ENCODE data around the gene FERMT3. TPM values are rescaled to one million over a fixed set of nuclear protein-coding genes. Genes with fewer than 3 reads are reported as not detected.

Gene FERMT3
- total and polyA plus RNA-seq, 2 of the 8 experiments (the other 6 are each of a cell fraction or from before 2014, with no cell fraction given), result 1.4 to 3.7 TPM

DNA sequence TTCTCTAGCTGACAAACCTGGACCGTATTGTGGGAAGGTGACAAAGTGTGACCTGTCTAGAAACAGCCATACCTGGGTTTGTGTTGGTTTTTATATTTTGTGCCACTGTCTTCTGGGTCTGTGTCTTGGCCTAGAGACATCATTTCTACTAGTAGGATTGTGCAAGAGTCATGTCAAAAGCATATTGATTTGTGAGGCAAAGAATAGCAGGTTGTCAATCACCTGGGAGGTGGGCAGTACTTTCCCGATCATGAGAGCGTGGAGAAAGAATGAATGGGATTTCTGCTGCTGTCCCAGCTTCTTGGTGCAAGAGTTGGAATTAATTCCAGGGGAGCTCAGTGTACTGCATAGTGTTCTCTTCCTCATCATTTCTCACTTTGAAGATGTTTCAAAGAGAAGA is 5.0 kb upstream of the FERMT3 start:
- FAIRE-seq (no peak), DNase-seq (ENCODE audit: low read depth in 1 of 2, low spot score in 2 of 2) (no peak)
- H2BK120ac ChIP-seq (replicated peaks; ENCODE audit: low read depth, low read length), result no peak overlapping the region
- H3K9ac ChIP-seq (replicated peaks in 1 of 4; ENCODE audit: extremely low read depth in 1 of 4, low read depth in 3 of 4, low read length in 3 of 4), result no peak overlapping the region
- 90% methylated on average over 3 of the region's 3 CpGs; no CpG with 5 or more reads in 1 of the 2 experiments for WGBS, 2 experiments (ENCODE audit: extremely low coverage in 1 of 2, insufficient coverage in 1 of 2, insufficient read length in 1 of 2, insufficient replicate concordance in 2 of 2, low coverage in 1 of 2, low lambda C conversion rate in 2 of 2, missing lambda C conversion rate in 1 of 2)
- ChIA-PET CTCF (ENCODE audit: partially characterized antibody) (interaction anchor here (0.9 to 1.3 kb wide), 2 partner anchors 11 to 103 kb away, joined by 3 read pairs; no protein-coding TSS in a partner anchor), POLR2A (ENCODE audit: partially characterized antibody) (interaction anchor here (1.0 to 18.4 kb wide), 5 partner anchors 9 to 68 kb away, joined by 3 to 253 read pairs (median 11); partner anchors contain the start of genes NUDT22, STIP1 and TRPT1)
- no peaks in the 10 kb centered on the region for H3K4me1 ChIP-seq (replicated peaks in 1 of 4; ENCODE audit: control insufficient read depth in 3 of 4, insufficient read depth in 4 of 4, low read length in 3 of 4)
- H4K91ac ChIP-seq (replicated peaks; ENCODE audit: insufficient read length, low read length), result no peak overlapping the region
- H2BK12ac ChIP-seq (ENCODE audit: low read depth, low read length), result no peak overlapping the region
- no peak overlapping the region for H3K4me3 ChIP-seq (ENCODE audit: extremely low read depth in 1 of 4, insufficient read depth in 2 of 4, low read depth in 3 of 4, low read length in 4 of 4)
- no peak overlapping the region for H2AK5ac ChIP-seq (ENCODE audit: low read depth, low read length)
- H3K4me2 ChIP-seq (ENCODE audit: insufficient read depth in 1 of 2, low read depth in 2 of 2, low read length in 2 of 2), result no peak overlapping the region
- H3K79me2 ChIP-seq (ENCODE audit: control insufficient read depth in 1 of 2, insufficient read depth in 2 of 2, low read length in 2 of 2), result no peaks in the 10 kb centered on the region; a peak in 1 of 4 replicates
- no peak overlapping the region for H3K27ac ChIP-seq (ENCODE audit: low read depth, low read length)
- no peak overlapping the region for H2BK20ac ChIP-seq (ENCODE audit: low read length)
- no peak overlapping the region for H4K8ac ChIP-seq (ENCODE audit: extremely low read depth, insufficient read depth, low read length)
- H3K23ac ChIP-seq (ENCODE audit: insufficient read length), result no peak overlapping the region
- no peak overlapping the region for H3K18ac ChIP-seq (ENCODE audit: extremely low read depth, low read length)
- no peak overlapping the region for H3K4ac ChIP-seq (replicated peaks; ENCODE audit: insufficient read length, low read depth, low read length)
- TF ChIP-seq NRF1 (IDR thresholded peaks at IDR 0.05; ENCODE audit: low read depth, low read length), result no peak
- TF ChIP-seq RAD21 (IDR thresholded peaks at IDR 0.05 in 1 of 2, conservative IDR thresholded peaks at IDR 0.05 in 1 of 2; ENCODE audit: low read depth in 2 of 2, low read length in 2 of 2), result no peak
- TF ChIP-seq TAF7 (optimal IDR thresholded peaks at IDR 0.05; ENCODE audit: borderline replicate concordance, low read depth, low read length), result no peak
- TF ChIP-seq CEBPB (IDR thresholded peaks at IDR 0.05; ENCODE audit: low read depth, low read length), result no peak
- no peak for TF ChIP-seq POLR2A (IDR thresholded peaks at IDR 0.05; ENCODE audit: control extremely low read depth in 1 of 2, low read depth in 2 of 2, low read length in 2 of 2)
- TF ChIP-seq POLR2AphosphoS5 (IDR thresholded peaks at IDR 0.05; ENCODE audit: low read depth, low read length), result no peak
- no peak for TF ChIP-seq MAFK (IDR thresholded peaks at IDR 0.05; ENCODE audit: low read depth, low read length)
- TF ChIP-seq, protein P1, sequence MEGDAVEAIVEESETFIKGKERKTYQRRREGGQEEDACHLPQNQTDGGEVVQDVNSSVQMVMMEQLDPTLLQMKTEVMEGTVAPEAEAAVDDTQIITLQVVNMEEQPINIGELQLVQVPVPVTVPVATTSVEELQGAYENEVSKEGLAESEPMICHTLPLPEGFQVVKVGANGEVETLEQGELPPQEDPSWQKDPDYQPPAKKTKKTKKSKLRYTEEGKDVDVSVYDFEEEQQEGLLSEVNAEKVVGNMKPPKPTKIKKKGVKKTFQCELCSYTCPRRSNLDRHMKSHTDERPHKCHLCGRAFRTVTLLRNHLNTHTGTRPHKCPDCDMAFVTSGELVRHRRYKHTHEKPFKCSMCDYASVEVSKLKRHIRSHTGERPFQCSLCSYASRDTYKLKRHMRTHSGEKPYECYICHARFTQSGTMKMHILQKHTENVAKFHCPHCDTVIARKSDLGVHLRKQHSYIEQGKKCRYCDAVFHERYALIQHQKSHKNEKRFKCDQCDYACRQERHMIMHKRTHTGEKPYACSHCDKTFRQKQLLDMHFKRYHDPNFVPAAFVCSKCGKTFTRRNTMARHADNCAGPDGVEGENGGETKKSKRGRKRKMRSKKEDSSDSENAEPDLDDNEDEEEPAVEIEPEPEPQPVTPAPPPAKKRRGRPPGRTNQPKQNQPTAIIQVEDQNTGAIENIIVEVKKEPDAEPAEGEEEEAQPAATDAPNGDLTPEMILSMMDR (IDR thresholded peaks at IDR 0.05; ENCODE audit: control extremely low read depth in 1 of 3, insufficient read depth in 1 of 3, low read depth in 1 of 3, low read length in 3 of 3), result no peak
- no peak for TF ChIP-seq BCL11A (IDR thresholded peaks at IDR 0.05; ENCODE audit: low read depth in 2 of 2, low read length in 2 of 2)
- H4K5ac ChIP-seq (ENCODE audit: insufficient read length, low read depth, low read length), result no peak overlapping the region
- no peaks in the 10 kb centered on the region; the same call in 1 of the 2 replicates for H3K23me2 ChIP-seq (ENCODE audit: low read depth, low read length)
- H2BK5ac ChIP-seq (ENCODE audit: low read depth, low read length), result no peak overlapping the region
- no peaks in the 10 kb centered on the region; a peak in 1 of 7 replicates for H3K27me3 ChIP-seq (replicated peaks in 1 of 4; ENCODE audit: control insufficient read depth in 3 of 4, extremely low read depth in 1 of 4, insufficient read depth in 3 of 4, low read length in 3 of 4)
- H4K20me1 ChIP-seq (replicated peaks in 1 of 2; ENCODE audit: control insufficient read depth in 1 of 2, insufficient read depth in 2 of 2, low read length in 2 of 2), result peaks cover 5 to 19% of the 10 kb centered on the region in 2 experiments
- no peaks in the 10 kb centered on the region for H3K9me3 ChIP-seq (ENCODE audit: insufficient read depth in 2 of 2, low read depth in 1 of 2, low read length in 1 of 2)
- no peak overlapping the region for H3K56ac ChIP-seq (replicated peaks; ENCODE audit: insufficient read length, low read depth, low read length)
- H3K79me1 ChIP-seq (ENCODE audit: low read depth, low read length), result no peaks in the 10 kb centered on the region
- no peak overlapping the region for H2BK15ac ChIP-seq (ENCODE audit: low read length)
- H2AFZ ChIP-seq (ENCODE audit: low read length), result no peak overlapping the region
- no peak overlapping the region for H3K14ac ChIP-seq (ENCODE audit: insufficient read length)
- H3K36me3 ChIP-seq (ENCODE audit: control insufficient read depth in 2 of 4, insufficient read depth in 4 of 4, low read length in 3 of 4), result peaks cover 50 to 85% (median 71%) of the 10 kb centered on the region in 4 experiments

All from H1 (cell line).